Measurements from ENCODE around the gene RHCE. TPM values are rescaled to one million over a fixed set of nuclear protein-coding genes. Genes with fewer than 3 reads are reported as not detected.

RHCE gene
- total and polyA plus RNA-seq, 2 of the 8 experiments (the other 6 are each of a cell fraction or from before 2014, with no cell fraction given), result 0.23 to 0.50 TPM

DNA sequence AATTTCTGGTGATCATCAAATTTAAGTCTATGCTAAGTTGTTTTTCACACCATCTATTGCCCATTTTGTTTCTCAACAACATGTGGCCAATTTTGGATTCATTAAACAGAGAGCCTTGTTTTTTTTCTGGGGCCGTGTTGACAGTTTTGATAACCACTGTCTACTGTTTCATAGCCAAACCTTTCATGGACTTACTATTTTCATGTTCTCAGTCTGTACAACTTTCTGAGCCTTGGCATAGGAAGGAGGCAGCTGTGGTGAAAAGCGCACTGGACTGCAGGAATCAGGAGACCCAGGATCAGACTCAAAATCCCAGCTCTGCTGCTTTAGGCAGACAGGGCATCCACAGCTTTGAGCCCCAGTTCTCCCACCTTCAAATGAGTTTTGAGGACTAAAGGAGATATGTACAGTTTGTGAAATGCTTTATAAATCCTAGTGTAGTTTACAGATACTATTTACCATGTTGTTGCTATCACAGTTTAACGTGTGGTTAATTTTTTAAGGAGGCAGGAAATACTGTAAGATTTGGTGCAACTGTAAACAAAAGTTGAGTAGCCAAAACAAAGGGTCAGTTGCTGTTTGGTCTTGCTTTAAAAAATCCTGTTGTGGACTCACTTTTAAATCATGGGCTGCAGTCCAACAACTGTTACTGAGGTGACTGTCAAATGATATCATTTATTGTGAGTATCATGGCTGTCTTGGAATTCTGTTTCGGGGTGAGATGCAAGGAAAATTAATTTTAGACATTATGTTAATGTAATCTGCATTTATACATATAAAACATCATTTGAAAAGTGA lies 13.0 kb upstream of the RHCE start:
- Histone ChIP-seq H3K56ac (replicated peaks; ENCODE audit: insufficient read length, low read depth, low read length) (no peak overlapping the region), H4K91ac (replicated peaks; ENCODE audit: insufficient read length, low read length) (no peak overlapping the region), H4K8ac (ENCODE audit: extremely low read depth, insufficient read depth, low read length) (no peak overlapping the region), H3K9ac (replicated peaks in 1 of 4; ENCODE audit: extremely low read depth in 1 of 4, low read depth in 3 of 4, low read length in 3 of 4) (no peak overlapping the region), H3K4me1 (replicated peaks in 1 of 4; ENCODE audit: control insufficient read depth in 3 of 4, insufficient read depth in 4 of 4, low read length in 3 of 4) (0 out of 7 replicates have a peak, but pooled peaks cover 0 to 3% (median 0%) of the 10 kb centered on the region in 4 experiments), H2BK5ac (ENCODE audit: low read depth, low read length) (no peak overlapping the region), H4K5ac (ENCODE audit: insufficient read length, low read depth, low read length) (no peak overlapping the region), H3K4me2 (ENCODE audit: insufficient read depth in 1 of 2, low read depth in 2 of 2, low read length in 2 of 2) (no peak overlapping the region), H3K79me2 (ENCODE audit: control insufficient read depth in 1 of 2, insufficient read depth in 2 of 2, low read length in 2 of 2) (peaks cover 0 to 60% of the 10 kb centered on the region in 2 experiments; a peak in 3 of 4 replicates), H3K23me2 (ENCODE audit: low read depth, low read length) (peaks cover 3% of the 10 kb centered on the region; the same call in 1 of the 2 replicates), H3K27me3 (replicated peaks in 1 of 4; ENCODE audit: control insufficient read depth in 3 of 4, extremely low read depth in 1 of 4, insufficient read depth in 3 of 4, low read length in 3 of 4) (no peaks in the 10 kb centered on the region; a peak in 2 of 7 replicates), H3K4me3 (ENCODE audit: extremely low read depth in 1 of 4, insufficient read depth in 2 of 4, low read depth in 3 of 4, low read length in 4 of 4) (no peak overlapping the region), H2AFZ (ENCODE audit: low read length) (no peak overlapping the region), H3K18ac (ENCODE audit: extremely low read depth, low read length) (no peak overlapping the region), H3K9me3 (ENCODE audit: insufficient read depth in 2 of 2, low read depth in 1 of 2, low read length in 1 of 2) (no peaks in the 10 kb centered on the region), H3K36me3 (ENCODE audit: control insufficient read depth in 2 of 4, insufficient read depth in 4 of 4, low read length in 3 of 4) (no peaks in the 10 kb centered on the region), H2BK20ac (ENCODE audit: low read length) (no peak overlapping the region), H2BK15ac (ENCODE audit: low read length) (no peak overlapping the region), H3K14ac (ENCODE audit: insufficient read length) (no peak overlapping the region), H2BK12ac (ENCODE audit: low read depth, low read length) (no peak overlapping the region), H3K27ac (ENCODE audit: low read depth, low read length) (no peak overlapping the region), H3K4ac (replicated peaks; ENCODE audit: insufficient read length, low read depth, low read length) (no peak overlapping the region), H3K23ac (ENCODE audit: insufficient read length) (no peak overlapping the region), H3K79me1 (ENCODE audit: low read depth, low read length) (no peaks in the 10 kb centered on the region), H4K20me1 (replicated peaks in 1 of 2; ENCODE audit: control insufficient read depth in 1 of 2, insufficient read depth in 2 of 2, low read length in 2 of 2) (peaks cover 0 to 5% of the 10 kb centered on the region in 2 experiments), H2AK5ac (ENCODE audit: low read depth, low read length) (no peak overlapping the region), H2BK120ac (replicated peaks; ENCODE audit: low read depth, low read length) (no peak overlapping the region)
- CTCF ChIA-PET (ENCODE audit: partially characterized antibody), result no interaction called here
- no peak for DNase-seq (ENCODE audit: low read depth in 1 of 2, low spot score in 2 of 2)
- no peak for FAIRE-seq
- POLR2A ChIA-PET (ENCODE audit: partially characterized antibody), result no interaction called here
- 93% methylated on average over 4 of the region's 4 CpGs; no CpG with 5 or more reads in 1 of the 2 experiments for WGBS, 2 experiments (ENCODE audit: extremely low coverage in 1 of 2, insufficient coverage in 1 of 2, insufficient read length in 1 of 2, insufficient replicate concordance in 2 of 2, low coverage in 1 of 2, low lambda C conversion rate in 2 of 2, missing lambda C conversion rate in 1 of 2)
- TF ChIP-seq SIRT6 (IDR thresholded peaks at IDR 0.05; ENCODE audit: low read length), result no peak
- TF ChIP-seq TEAD4 (IDR thresholded peaks at IDR 0.05; ENCODE audit: low read depth, low read length), result no peak
- TF ChIP-seq JUN (IDR thresholded peaks at IDR 0.05; ENCODE audit: low read depth, low read length), result no peak
- TF ChIP-seq RBBP5 (IDR thresholded peaks at IDR 0.05; ENCODE audit: borderline replicate concordance, low read depth, low read length), result no peak
- no peak for TF ChIP-seq FOSL1 (IDR thresholded peaks at IDR 0.05; ENCODE audit: insufficient read depth, low read depth, low read length)
- no peak for TF ChIP-seq YY1 (IDR thresholded peaks at IDR 0.05; ENCODE audit: low read depth, low read length)

Measured in H1 (cell line).